HG02610 (cell line): ENCODE results near the gene CCDC71.

Experiments used
- ATAC-seq: cut with Tn5 transposase; IDR thresholded peaks from one replicate; pipeline ENCODE4 v1.9.1; 2021; ENCODE audit warnings: mild to moderate bottlenecking, moderate library complexity; ENCODE audit not compliant: unreplicated experiment

The CCDC71 gene

DNA sequence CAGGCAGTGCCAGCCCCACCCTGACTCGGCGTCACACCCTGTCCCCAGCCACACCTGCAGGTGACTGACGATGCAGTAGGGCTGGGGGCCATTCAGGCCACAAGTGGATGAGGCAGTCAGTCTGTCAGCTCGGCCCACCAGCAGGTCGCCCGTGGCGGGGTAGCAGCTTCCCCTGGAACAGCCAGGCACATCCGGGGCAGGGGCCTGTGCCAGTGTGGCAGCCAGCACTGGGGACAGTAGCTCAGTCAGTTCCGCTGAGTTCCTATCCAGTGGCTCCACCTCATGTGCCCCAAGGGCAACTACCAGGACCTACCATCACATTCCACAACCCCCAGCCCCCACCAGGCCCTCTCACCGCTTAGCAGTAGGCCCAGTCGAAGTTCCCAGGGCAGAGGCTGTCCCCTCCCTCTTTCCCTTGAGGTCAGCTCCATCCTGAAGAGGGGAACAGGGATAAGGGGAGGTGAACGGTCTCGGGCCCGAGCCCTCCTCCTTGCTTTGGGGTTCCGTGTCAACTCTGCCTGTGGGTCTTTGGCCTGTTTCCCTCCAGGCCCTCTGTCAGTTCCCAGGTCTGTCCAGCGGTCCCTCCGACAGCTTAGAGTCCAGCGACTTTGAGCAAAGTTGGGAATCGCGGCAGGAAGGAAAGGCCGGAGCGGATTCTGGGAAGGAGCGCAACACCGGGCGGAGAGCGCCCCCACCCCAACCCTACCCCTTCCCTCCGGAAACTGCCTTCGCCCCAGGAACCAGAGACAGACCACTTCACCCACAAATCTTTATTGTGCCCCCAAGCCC, 33.5 kb downstream of the CCDC71 start, which contains the start of gene LAMB2:
LAMB2 (minus strand) TSS at position 614 of the 789 bp plus-strand sequence; CDS start at position 431, 183 bp downstream.
- ATAC-seq = no peak

DNA sequence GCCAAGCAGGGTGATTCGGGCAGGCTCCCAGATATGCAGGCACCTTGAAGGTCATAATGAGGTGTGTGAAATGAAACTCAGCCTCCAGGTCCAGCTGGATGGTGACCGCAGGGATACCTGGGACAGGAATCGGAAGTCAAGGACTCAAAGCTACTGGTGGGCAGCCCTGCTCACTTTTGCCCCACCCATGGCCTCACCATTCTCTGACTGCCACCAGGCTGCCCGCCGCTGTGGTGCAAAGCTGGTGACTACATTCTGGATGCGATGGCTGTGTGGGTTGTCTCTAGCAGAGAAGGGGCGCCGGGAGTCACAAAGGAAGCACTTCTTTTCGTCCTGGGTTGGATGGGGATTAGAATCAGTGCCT, 34.1 kb downstream of the CCDC71 start:
- ATAC-seq = no peak

- ATAC-seq = no peak
These were observed 34.6 kb downstream of the CCDC71 start for GRCh38 chr3:49131576-49131975.

GRCh38 chr3:49131040-49131439, 35.1 kb downstream of the CCDC71 start:
- ATAC-seq = no peak

DNA sequence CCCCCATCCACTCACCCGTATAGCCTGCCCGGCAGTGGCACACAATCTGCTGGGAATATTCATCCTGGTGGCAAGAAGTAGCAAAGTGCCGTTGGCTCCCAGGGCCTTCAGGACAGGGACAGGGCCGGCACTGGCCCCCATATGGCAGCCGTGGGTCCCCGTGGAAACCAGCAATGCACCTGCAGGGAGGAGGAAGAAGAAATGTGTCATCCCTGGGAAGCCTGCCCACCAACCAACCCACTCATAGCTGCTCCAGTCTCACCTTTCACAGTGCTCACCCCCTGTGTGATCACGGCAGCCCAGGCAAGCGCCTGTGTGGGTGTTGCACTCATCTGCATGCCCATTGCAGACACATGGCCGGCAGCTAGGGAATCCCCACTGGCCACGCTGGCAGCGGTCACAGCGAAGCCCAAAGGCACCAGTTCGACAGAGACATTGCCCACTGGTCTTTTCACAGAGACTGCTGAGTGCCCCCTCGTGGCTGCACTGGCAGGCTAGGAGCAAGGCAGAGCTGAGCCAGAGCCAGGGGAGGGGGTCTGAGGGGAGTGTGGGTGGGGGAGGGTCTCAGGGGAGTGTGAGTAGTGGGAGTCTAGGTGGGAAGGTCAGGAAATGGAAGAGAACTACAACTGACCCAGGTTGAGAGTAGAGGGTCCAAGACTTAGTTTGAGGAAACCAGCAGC, 41.0 kb downstream of the CCDC71 start:
- ATAC-seq = no peak

DNA sequence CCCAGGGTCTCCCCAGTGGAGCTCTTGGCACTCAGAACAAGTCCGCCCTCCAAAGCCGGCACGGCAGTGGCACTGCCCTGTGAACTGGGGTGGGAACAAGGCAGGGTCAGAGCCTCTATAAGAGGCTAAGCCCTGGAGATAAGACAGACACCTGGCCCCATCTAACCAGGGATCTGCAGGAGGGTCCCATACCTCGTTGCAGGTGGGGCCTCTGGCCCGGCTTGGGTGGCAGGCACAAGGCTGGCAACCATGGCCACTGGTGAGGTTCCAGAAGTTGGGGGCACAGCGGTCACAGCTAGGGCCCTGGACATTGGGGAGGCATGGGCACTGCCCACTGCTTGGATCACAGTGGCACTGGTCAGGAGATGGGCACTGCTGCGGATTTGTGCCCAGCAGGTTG, 41.9 kb downstream of the CCDC71 start:
- no peak for ATAC-seq

DNA sequence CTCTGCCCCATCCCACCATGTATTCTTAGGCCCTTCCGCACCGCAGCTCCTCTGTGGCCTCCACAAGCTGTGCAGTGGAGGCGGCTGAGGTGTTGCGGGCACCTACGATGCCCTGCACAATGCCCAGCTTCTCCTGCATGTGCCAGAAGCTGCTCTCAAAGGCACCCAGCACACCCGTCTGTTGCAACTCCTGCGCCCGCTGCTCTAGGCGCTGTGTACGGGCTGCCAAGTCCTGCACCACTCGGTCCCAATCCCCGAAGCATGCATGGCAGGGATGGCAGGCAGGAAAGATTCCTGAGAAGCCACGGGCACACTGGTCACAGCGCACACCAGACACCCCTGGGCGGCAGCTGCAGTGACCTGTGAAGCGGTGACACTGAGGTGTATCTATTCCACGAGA, 42.4 kb downstream of the CCDC71 start:
- no peak for ATAC-seq

DNA sequence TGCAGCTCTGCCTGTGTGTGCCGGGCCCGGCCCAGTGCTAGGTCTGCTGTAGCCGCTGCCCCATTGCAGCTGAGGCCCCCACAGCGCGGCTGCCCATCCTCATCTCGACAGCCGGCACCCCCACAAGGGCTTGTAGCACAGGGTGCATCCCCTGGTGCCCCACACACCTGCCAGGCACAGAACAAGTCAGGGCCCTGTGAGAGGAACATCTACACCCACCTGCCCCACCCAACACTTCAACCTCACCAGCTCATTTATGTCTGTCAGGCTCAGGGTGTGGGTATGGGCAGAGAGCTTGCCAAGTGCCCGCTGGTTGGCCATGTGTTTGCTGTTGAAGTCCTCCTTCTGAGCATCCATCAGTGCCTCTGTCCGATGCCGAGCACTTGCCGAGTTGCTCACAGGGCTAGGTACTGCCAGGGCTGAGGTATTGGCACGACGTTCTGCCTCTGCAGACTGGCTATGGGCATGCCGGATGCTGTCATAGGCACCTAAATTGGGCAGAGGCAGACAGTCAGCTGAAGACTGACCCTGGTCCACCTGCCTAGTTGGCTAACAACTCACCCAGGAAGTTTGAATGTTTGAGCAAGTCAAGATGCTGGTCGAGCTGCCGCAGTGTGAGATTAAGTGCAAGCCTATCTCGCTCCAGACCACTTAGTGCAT, 43.1 kb downstream of the CCDC71 start:
- no peak for ATAC-seq

DNA sequence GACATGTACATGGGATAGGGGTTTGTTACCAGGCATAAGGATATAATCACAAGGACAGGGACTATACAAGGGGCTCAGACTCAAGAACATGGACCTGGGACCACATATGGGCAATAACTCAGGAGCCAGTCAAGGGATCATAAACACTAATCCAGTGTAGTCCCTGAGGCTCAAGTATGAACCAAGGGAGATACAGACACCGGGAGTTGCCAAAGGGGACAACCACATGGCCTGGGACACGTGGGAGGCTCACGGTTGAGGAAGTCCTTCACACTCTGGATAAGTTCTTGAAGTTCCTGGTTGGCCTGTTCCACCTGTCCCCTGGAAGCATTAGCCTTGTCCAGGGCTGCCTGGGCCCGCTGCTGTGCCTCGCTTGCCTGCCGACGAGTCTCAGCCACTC, 43.7 kb downstream of the CCDC71 start:
- no peak for ATAC-seq

DNA sequence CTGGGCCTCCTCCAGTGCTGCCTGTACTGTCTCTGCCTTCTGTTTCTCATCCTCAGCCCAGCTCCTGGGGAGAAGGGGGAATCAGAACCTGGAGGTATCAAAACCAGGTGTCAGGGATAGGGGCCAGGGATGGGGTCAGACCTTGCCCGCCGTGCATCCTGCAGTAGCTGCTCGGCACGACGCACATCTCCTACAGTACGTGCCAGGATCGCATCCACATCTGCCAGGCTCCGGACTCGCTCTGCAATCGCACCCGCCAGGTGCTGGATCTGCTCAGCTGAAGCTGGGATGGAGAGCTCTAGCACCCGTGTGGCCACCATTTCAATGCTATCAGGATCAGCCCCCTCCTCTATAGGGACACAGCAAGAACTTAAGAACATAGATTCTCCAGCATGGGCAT, 44.1 kb downstream of the CCDC71 start:
- no peak for ATAC-seq

DNA sequence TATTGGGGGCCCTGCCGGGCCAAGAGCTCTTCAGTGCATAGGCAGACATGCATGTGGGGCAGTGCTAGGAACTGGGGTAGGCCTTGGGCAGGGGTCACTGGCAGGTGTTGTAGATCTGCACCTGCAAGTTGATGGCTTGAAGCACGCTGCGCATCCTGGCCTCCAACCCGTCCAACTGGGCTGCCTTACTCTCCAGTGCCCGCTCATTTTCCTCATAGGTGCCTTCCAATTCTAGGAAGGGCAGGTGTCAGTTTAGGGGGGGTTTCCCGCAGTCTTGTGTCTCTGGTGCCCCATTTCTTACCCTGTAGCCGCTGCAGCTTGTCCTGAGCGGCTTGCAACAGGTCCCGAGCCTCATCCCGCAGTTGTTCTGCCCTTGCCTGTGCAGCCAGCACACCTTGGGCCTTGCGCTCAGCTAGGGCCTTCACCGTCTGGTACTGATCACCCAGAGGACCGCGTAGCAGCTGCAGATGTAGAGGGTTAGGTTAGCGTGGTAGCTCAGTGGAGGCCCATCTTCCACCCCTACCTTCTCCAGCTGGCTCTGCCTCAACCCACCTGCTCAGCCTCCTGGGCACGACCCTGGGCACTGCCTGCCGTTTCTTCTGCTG, 44.9 kb downstream of the CCDC71 start:
- ATAC-seq = no peak

GRCh38 chr3:49120438-49121131, 45.5 kb downstream of the CCDC71 start, which contains the start of gene USP19:
Gene USP19, minus strand, starts transcription at chr3:49120823. Its CDS starts 1,678 bp downstream, at chr3:49119145.
- peak; percentile 80 for ATAC-seq

- ATAC-seq = no peak
These were observed 46.1 kb downstream of the CCDC71 start for GRCh38 chr3:49120096-49120437.

DNA sequence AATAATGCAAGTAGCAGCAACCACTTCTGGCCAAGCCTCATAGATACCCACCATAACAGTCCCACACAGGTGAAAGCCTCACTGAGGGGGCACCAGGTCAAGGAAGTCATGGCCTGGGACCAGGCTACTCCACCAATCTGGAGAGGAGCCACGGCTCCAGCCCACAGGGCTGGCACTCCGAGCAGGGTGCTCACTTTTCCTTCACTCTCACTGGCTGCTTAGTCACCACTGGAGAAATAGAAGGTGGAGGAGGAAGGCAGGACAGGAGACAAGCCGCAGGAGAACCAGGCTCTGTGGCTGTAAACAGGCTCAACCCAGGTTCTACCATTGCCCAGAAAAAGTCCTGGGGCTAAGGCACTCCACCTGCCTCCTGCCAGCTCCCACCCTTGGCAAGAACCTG, 46.7 kb downstream of the CCDC71 start:
- no peak for ATAC-seq

GRCh38 chr3:49119036-49119435, 47.1 kb downstream of the CCDC71 start:
- ATAC-seq = no peak
